K562 (cell line): ENCODE data around the gene RBKS.

Experiments
- BDP1 ChIP-seq: IDR thresholded peaks from 3 replicates; pipeline ENCODE4 v1.6.1; 2011; ENCODE audit not compliant: insufficient read length, insufficient read depth
- EP300 ChIP-seq: IDR thresholded peaks from 2 replicates; pipeline ENCODE4 v1.6.1; 2012; ENCODE audit warnings: low read length, improper control_type of control experiment
- NFATC3 ChIP-seq: fragments of 450-650 bp; IDR thresholded peaks from 2 replicates; pipeline ENCODE4 v1.6.1; 2017; ENCODE audit warnings: mild to moderate bottlenecking
- NR1H2 ChIP-seq: sonication (generic); formaldehyde crosslinking; IDR thresholded peaks from 2 replicates; pipeline ENCODE4 v1.4.0; 2020; ENCODE audit warnings: mild to moderate bottlenecking, missing genetic modification reagents
- NR2C2 ChIP-seq, 2 experiments: fragments of 200-800 bp in 1 of 2; sonication (Bioruptor generic) in 1 of 2; sonication (generic) in 1 of 2; formaldehyde crosslinking in 1 of 2; IDR thresholded peaks; 2 replicates each; pipeline versions ENCODE4 v1.6.1 to v1.8.0; 2016 to 2022; ENCODE audit warnings: mild to moderate bottlenecking in 1 of 2, missing compliant biosample characterization in 1 of 2, missing genetic modification characterization in 1 of 2, missing genetic modification reagents in 1 of 2
- SNRNP70 ChIP-seq: fragments of 200-400 bp; formaldehyde crosslinking; optimal IDR thresholded peaks from 2 replicates; pipeline ENCODE3; 2017; ENCODE audit warnings: low read depth, low read length
- USF2 ChIP-seq: sonication (generic); formaldehyde crosslinking; IDR thresholded peaks from 2 replicates; pipeline ENCODE4 v1.5.0; 2020; ENCODE audit warnings: missing genetic modification reagents
- ZNF274 ChIP-seq: IDR thresholded peaks from 2 replicates; pipeline ENCODE4 v1.6.1; 2011; ENCODE audit warnings: low read depth, mild to moderate bottlenecking, low read length, moderate library complexity, borderline replicate concordance
- TF ChIP-seq, protein P1 (sequence below): sonication (generic); formaldehyde crosslinking; IDR thresholded peaks from 2 replicates; pipeline ENCODE4 v1.9.0; 2022; ENCODE audit warnings: mild to moderate bottlenecking, missing genetic modification reagents
- TF ChIP-seq, protein P2 (sequence below), 3 experiments: IDR thresholded peaks in 2 of 3; conservative IDR thresholded peaks in 1 of 3; 2 replicates each; pipeline ENCODE4 v1.5.1; 2011 to 2012; ENCODE audit warnings: low read length in 3 of 3, mild to moderate bottlenecking in 3 of 3, control low read depth in 2 of 3, improper control_type of control experiment in 1 of 3, inconsistent platforms in 1 of 3, low read depth in 1 of 3, mixed read lengths in 1 of 3, moderate library complexity in 1 of 3; ENCODE audit not compliant: insufficient read depth in 2 of 3
- TF ChIP-seq, protein P3 (sequence below): fragments of 250-450 bp; sonication (Bioruptor Pico); IDR thresholded peaks from 2 replicates; pipeline ENCODE4 v1.8.0; 2021; ENCODE audit warnings: mild to moderate bottlenecking, moderate library complexity
- TF ChIP-seq, protein P4 (sequence below), 2 experiments: fragments of 450-650 bp in 1 of 2; sonication (generic) in 1 of 2; formaldehyde crosslinking in 1 of 2; IDR thresholded peaks in 1 of 2; conservative IDR thresholded peaks in 1 of 2; 2 replicates each; pipeline versions ENCODE4 v1.6.1 to v1.8.1; 2016 to 2023; ENCODE audit warnings: mild to moderate bottlenecking in 2 of 2, moderate library complexity in 2 of 2, inconsistent platforms in 1 of 2, missing genetic modification reagents in 1 of 2

DNA sequence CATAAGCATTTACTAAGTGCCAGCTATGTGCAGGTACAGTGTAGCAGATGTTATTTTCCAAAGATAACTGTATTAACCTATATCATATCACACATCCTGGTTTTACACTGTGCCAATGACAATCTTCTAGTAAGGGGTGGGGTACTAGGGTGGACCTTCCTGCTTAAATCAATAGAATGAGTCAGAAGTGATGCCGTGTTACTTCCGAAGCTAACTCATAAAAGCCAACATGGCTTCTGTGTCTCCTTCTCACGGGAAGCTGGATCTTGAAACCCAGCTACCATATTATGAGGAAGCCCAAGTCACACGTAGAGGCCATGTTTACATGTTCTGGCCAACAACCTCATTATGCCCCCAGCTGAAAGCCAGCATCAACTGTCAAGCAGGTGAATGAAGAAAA lies 59.5 kb downstream of the RBKS start:
- TF ChIP-seq NR2C2 (CRISPR knock-in tag; IDR thresholded peaks at IDR 0.05) (no peak), NR2C2 (tag; IDR thresholded peaks at IDR 0.05) (no peak), ZNF274 (no peak), NR1H2 (no peak), NFATC3 (no peak), BDP1 (no peak), USF2 (CRISPR knock-in tag) (no peak), EP300 (no peak), SNRNP70 (no peak)
- TF ChIP-seq, protein P1, sequence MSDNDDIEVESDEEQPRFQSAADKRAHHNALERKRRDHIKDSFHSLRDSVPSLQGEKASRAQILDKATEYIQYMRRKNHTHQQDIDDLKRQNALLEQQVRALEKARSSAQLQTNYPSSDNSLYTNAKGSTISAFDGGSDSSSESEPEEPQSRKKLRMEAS = no peak
- TF ChIP-seq, protein P2, sequence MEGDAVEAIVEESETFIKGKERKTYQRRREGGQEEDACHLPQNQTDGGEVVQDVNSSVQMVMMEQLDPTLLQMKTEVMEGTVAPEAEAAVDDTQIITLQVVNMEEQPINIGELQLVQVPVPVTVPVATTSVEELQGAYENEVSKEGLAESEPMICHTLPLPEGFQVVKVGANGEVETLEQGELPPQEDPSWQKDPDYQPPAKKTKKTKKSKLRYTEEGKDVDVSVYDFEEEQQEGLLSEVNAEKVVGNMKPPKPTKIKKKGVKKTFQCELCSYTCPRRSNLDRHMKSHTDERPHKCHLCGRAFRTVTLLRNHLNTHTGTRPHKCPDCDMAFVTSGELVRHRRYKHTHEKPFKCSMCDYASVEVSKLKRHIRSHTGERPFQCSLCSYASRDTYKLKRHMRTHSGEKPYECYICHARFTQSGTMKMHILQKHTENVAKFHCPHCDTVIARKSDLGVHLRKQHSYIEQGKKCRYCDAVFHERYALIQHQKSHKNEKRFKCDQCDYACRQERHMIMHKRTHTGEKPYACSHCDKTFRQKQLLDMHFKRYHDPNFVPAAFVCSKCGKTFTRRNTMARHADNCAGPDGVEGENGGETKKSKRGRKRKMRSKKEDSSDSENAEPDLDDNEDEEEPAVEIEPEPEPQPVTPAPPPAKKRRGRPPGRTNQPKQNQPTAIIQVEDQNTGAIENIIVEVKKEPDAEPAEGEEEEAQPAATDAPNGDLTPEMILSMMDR (IDR thresholded peaks at IDR 0.05 in 2 of 3, conservative IDR thresholded peaks at IDR 0.05 in 1 of 3; ENCODE audit: insufficient read depth in 2 of 3, low read depth in 1 of 3, low read length in 3 of 3) = no peak
- TF ChIP-seq, protein P3, sequence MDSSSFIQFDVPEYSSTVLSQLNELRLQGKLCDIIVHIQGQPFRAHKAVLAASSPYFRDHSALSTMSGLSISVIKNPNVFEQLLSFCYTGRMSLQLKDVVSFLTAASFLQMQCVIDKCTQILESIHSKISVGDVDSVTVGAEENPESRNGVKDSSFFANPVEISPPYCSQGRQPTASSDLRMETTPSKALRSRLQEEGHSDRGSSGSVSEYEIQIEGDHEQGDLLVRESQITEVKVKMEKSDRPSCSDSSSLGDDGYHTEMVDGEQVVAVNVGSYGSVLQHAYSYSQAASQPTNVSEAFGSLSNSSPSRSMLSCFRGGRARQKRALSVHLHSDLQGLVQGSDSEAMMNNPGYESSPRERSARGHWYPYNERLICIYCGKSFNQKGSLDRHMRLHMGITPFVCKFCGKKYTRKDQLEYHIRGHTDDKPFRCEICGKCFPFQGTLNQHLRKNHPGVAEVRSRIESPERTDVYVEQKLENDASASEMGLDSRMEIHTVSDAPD (CRISPR knock-in tag) = no peak
- TF ChIP-seq, protein P4, sequence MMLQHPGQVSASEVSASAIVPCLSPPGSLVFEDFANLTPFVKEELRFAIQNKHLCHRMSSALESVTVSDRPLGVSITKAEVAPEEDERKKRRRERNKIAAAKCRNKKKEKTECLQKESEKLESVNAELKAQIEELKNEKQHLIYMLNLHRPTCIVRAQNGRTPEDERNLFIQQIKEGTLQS (IDR thresholded peaks at IDR 0.05) = no peak
- TF ChIP-seq, protein P4 (CRISPR knock-in tag; conservative IDR thresholded peaks at IDR 0.05) = no peak
